Panc1 (cell line): ENCODE data around the gene VPS13A.
A peak's percentile ranks its signal among the peaks of the same experiment; 100 is the strongest.

Source experiments
- POLR2AphosphoS5 ChIP-seq: IDR thresholded peaks from 2 replicates; pipeline ENCODE4 v1.6.1; 2012; ENCODE audit warnings: mild to moderate bottlenecking, low read depth, low read length, moderate library complexity
- SIN3A ChIP-seq: IDR thresholded peaks from 2 replicates; pipeline ENCODE4 v1.6.1; 2012; ENCODE audit warnings: low read depth, mild to moderate bottlenecking, low read length, moderate library complexity, borderline replicate concordance; ENCODE audit not compliant: insufficient read depth
- TCF7L2 ChIP-seq: IDR thresholded peaks from 2 replicates; pipeline ENCODE4 v1.6.1; 2011; ENCODE audit warnings: mild to moderate bottlenecking, low read depth, low read length, inconsistent platforms
- TF ChIP-seq, protein P1 (sequence below): fragments of 450-650 bp; IDR thresholded peaks from 2 replicates; pipeline ENCODE4 v1.5.1; 2017; ENCODE audit warnings: mild to moderate bottlenecking
- TF ChIP-seq, protein P2 (sequence below), 2 experiments: IDR thresholded peaks; 2 replicates each; pipeline ENCODE4 v1.6.1; 2011 to 2012; ENCODE audit warnings: low read depth in 2 of 2, control low read depth in 1 of 2, low read length in 1 of 2, mild to moderate bottlenecking in 1 of 2, moderate library complexity in 1 of 2; ENCODE audit not compliant: insufficient read depth in 1 of 2

DNA sequence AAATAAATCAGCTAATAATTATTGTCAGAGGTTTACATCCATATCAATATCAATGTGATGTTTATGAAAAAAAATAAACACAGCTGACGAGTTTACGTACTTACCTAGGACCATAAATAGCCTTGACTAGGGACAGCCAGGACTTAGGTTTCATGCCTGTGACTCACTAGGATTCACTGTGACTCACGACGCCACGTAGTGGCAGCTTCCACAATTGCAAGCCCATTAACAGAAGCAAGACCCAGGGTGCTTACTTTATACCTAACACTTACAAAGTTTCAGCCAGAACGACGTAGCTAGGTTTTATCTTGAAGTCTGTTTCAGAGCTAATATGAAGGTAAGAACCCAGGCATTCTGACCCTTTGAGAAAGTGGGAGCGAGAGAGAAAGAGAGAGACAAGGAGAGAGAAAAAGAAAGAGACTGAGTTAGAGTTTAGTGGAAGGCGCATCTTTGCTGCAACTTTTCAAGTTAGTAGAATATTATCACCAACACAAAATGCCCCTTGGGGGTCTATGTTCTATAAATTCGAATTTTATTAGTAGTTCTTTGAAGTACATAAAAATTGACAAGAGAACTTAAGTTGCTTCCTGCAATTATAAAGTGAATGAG is 279.6 kb downstream of the VPS13A start:
- TF ChIP-seq, protein P1, sequence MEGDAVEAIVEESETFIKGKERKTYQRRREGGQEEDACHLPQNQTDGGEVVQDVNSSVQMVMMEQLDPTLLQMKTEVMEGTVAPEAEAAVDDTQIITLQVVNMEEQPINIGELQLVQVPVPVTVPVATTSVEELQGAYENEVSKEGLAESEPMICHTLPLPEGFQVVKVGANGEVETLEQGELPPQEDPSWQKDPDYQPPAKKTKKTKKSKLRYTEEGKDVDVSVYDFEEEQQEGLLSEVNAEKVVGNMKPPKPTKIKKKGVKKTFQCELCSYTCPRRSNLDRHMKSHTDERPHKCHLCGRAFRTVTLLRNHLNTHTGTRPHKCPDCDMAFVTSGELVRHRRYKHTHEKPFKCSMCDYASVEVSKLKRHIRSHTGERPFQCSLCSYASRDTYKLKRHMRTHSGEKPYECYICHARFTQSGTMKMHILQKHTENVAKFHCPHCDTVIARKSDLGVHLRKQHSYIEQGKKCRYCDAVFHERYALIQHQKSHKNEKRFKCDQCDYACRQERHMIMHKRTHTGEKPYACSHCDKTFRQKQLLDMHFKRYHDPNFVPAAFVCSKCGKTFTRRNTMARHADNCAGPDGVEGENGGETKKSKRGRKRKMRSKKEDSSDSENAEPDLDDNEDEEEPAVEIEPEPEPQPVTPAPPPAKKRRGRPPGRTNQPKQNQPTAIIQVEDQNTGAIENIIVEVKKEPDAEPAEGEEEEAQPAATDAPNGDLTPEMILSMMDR, result peak; percentile 85
- TF ChIP-seq SIN3A (no peak), POLR2AphosphoS5 (no peak), TCF7L2 (no peak)
- TF ChIP-seq, protein P2, sequence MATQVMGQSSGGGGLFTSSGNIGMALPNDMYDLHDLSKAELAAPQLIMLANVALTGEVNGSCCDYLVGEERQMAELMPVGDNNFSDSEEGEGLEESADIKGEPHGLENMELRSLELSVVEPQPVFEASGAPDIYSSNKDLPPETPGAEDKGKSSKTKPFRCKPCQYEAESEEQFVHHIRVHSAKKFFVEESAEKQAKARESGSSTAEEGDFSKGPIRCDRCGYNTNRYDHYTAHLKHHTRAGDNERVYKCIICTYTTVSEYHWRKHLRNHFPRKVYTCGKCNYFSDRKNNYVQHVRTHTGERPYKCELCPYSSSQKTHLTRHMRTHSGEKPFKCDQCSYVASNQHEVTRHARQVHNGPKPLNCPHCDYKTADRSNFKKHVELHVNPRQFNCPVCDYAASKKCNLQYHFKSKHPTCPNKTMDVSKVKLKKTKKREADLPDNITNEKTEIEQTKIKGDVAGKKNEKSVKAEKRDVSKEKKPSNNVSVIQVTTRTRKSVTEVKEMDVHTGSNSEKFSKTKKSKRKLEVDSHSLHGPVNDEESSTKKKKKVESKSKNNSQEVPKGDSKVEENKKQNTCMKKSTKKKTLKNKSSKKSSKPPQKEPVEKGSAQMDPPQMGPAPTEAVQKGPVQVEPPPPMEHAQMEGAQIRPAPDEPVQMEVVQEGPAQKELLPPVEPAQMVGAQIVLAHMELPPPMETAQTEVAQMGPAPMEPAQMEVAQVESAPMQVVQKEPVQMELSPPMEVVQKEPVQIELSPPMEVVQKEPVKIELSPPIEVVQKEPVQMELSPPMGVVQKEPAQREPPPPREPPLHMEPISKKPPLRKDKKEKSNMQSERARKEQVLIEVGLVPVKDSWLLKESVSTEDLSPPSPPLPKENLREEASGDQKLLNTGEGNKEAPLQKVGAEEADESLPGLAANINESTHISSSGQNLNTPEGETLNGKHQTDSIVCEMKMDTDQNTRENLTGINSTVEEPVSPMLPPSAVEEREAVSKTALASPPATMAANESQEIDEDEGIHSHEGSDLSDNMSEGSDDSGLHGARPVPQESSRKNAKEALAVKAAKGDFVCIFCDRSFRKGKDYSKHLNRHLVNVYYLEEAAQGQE (IDR thresholded peaks at IDR 0.05; ENCODE audit: insufficient read depth in 1 of 2, low read depth in 2 of 2, low read length in 1 of 2), result no peak
